Measurements from ENCODE around the gene PDLIM1. TPM values are rescaled to one million over a fixed set of nuclear protein-coding genes. Genes with fewer than 3 reads are reported as not detected.

Gene PDLIM1
- polyA plus RNA-seq, 3 donors = 1.9 to 5.2 (median 4.8) TPM

GRCh38 chr10:95260909-95261552 lies 29.8 kb downstream of the PDLIM1 start:
- no peaks in the 10 kb centered on the region for H3K27me3 ChIP-seq (ENCODE audit: control insufficient read depth in 2 of 2, insufficient read depth in 2 of 2, low read length in 2 of 2)
- H2AFZ ChIP-seq (ENCODE audit: insufficient read depth, low read depth, low read length, poor library complexity, severe bottlenecking) = no peak overlapping the region
- H3K9me3 ChIP-seq (replicated peaks in 1 of 2; ENCODE audit: control insufficient read depth in 1 of 2, insufficient read depth in 1 of 2, low read length in 2 of 2) = no peaks in the 10 kb centered on the region
- H3K4me1 ChIP-seq (ENCODE audit: control insufficient read depth in 1 of 2, insufficient read depth in 2 of 2, low read length in 2 of 2) = no peaks in the 10 kb centered on the region
- Mint-ChIP-seq H3K4me3 (no peak overlapping the region), H3K27me3 (ENCODE audit: low read depth in 3 of 3) (peaks cover 0 to 1% (median 0%) of the 10 kb centered on the region in 3 donors), H3K27ac (peak overlapping the region in 3 of 7 donors; percentile 12 to 66 (median 31)), H3K9me3 (peaks cover 0 to 6% (median 3%) of the 10 kb centered on the region in 7 donors), H3K36me3 (no peaks in the 10 kb centered on the region), H3K4me1 (peaks cover 2% of the 10 kb centered on the region)
- intact Hi-C loops (cut with micrococcal nuclease) = no loop called here
- no peak for DNase-seq
- H4K20me1 ChIP-seq (ENCODE audit: insufficient read depth, low read length) = no peaks in the 10 kb centered on the region
- no peak overlapping the region for H3K4me3 ChIP-seq (replicated peaks in 1 of 3; ENCODE audit: low read depth in 2 of 3, low read length in 3 of 3)
- no peak overlapping the region for H3K9ac ChIP-seq (ENCODE audit: insufficient read depth, low read length, poor library complexity, severe bottlenecking)
- no peak overlapping the region for H3K4me2 ChIP-seq (replicated peaks; ENCODE audit: extremely low read depth, low read length, poor library complexity, severe bottlenecking)
- no peak overlapping the region for H3K27ac ChIP-seq (ENCODE audit: low read depth in 1 of 2, low read length in 2 of 2)
- H3K79me2 ChIP-seq (ENCODE audit: insufficient read depth, low read length) = no peaks in the 10 kb centered on the region
- H3K36me3 ChIP-seq (replicated peaks in 1 of 2; ENCODE audit: control insufficient read depth in 1 of 2, insufficient read depth in 2 of 2, low read length in 2 of 2) = no peaks in the 10 kb centered on the region
- 93% methylated on average over 2 of the region's 4 CpGs for WGBS (ENCODE audit: insufficient coverage)
- no peak for TF ChIP-seq CTCF (IDR thresholded peaks at IDR 0.05)

- H3K9me3 Mint-ChIP-seq = peaks cover 0 to 9% (median 3%) of the 10 kb centered on the region in 7 donors
- Histone ChIP-seq H3K79me2 (ENCODE audit: insufficient read depth, low read length) (no peaks in the 10 kb centered on the region), H4K20me1 (ENCODE audit: insufficient read depth, low read length) (no peaks in the 10 kb centered on the region), H3K36me3 (replicated peaks in 1 of 2; ENCODE audit: control insufficient read depth in 1 of 2, insufficient read depth in 2 of 2, low read length in 2 of 2) (no peaks in the 10 kb centered on the region), H3K27me3 (ENCODE audit: control insufficient read depth in 2 of 2, insufficient read depth in 2 of 2, low read length in 2 of 2) (no peaks in the 10 kb centered on the region), H2AFZ (ENCODE audit: insufficient read depth, low read depth, low read length, poor library complexity, severe bottlenecking) (no peak overlapping the region), H3K4me1 (ENCODE audit: control insufficient read depth in 1 of 2, insufficient read depth in 2 of 2, low read length in 2 of 2) (no peaks in the 10 kb centered on the region), H3K4me2 (replicated peaks; ENCODE audit: extremely low read depth, low read length, poor library complexity, severe bottlenecking) (no peak overlapping the region), H3K9me3 (replicated peaks in 1 of 2; ENCODE audit: control insufficient read depth in 1 of 2, insufficient read depth in 1 of 2, low read length in 2 of 2) (no peaks in the 10 kb centered on the region), H3K4me3 (replicated peaks in 1 of 3; ENCODE audit: low read depth in 2 of 3, low read length in 3 of 3) (no peak overlapping the region), H3K27ac (ENCODE audit: low read depth in 1 of 2, low read length in 2 of 2) (no peak overlapping the region), H3K9ac (ENCODE audit: insufficient read depth, low read length, poor library complexity, severe bottlenecking) (no peak overlapping the region)
- H3K27ac Mint-ChIP-seq = no peak overlapping the region
- H3K36me3 Mint-ChIP-seq = no peaks in the 10 kb centered on the region
- intact Hi-C loops (cut with micrococcal nuclease) = no loop called here
- H3K27me3 Mint-ChIP-seq (ENCODE audit: low read depth in 3 of 3) = peaks cover 0 to 1% (median 0%) of the 10 kb centered on the region in 3 donors
- WGBS (ENCODE audit: insufficient coverage) = 100% methylated on average over 1 of the region's 3 CpGs
- no peak for TF ChIP-seq CTCF (IDR thresholded peaks at IDR 0.05)
- no peak overlapping the region for H3K4me3 Mint-ChIP-seq
- peaks cover 2% of the 10 kb centered on the region for H3K4me1 Mint-ChIP-seq
- no peak for DNase-seq
These were observed 30.4 kb downstream of the PDLIM1 start for GRCh38 chr10:95260397-95260881.

Data from CD14-positive monocyte (primary cell).